ENCODE measurements around the gene PSMB5.

DNA sequence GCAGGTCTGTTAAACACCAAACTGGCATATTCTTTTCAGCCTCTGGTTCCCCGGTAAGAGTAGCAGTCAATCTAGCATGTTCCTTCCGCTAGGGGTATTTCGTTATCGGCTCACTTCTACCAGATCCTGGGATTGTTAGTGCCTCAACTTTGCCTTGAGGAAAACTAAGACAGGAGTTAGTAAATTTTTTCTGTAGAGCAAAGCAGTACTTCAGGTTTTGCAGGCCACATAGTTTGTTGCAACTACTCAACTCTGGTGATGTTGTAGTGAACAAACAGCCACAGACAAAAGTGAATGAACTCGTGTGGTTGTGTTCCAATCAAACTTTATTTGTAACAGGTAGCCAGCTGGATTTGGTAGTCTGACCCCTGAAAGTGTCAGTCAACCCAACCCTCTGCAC, 28.9 kb upstream of the PSMB5 start:
- TF ChIP-seq, protein P1, sequence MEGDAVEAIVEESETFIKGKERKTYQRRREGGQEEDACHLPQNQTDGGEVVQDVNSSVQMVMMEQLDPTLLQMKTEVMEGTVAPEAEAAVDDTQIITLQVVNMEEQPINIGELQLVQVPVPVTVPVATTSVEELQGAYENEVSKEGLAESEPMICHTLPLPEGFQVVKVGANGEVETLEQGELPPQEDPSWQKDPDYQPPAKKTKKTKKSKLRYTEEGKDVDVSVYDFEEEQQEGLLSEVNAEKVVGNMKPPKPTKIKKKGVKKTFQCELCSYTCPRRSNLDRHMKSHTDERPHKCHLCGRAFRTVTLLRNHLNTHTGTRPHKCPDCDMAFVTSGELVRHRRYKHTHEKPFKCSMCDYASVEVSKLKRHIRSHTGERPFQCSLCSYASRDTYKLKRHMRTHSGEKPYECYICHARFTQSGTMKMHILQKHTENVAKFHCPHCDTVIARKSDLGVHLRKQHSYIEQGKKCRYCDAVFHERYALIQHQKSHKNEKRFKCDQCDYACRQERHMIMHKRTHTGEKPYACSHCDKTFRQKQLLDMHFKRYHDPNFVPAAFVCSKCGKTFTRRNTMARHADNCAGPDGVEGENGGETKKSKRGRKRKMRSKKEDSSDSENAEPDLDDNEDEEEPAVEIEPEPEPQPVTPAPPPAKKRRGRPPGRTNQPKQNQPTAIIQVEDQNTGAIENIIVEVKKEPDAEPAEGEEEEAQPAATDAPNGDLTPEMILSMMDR (IDR thresholded peaks at IDR 0.05) = no peak
- no peak for TF ChIP-seq POLR2A (IDR thresholded peaks at IDR 0.05)
